ENCODE measurements around the gene PDE2A.
A peak's percentile ranks its signal among the peaks of the same experiment; 100 is the strongest.

Gene PDE2A

GRCh38 chr11:72591785-72592502, 82.3 kb downstream of the PDE2A start:
- H3K4me3 ChIP-seq (ENCODE audit: low read length): no peak overlapping the region
- H3K4me1 ChIP-seq (ENCODE audit: control insufficient read depth, insufficient read depth, low read length): no peaks in the 10 kb centered on the region
- H3K9me3 ChIP-seq (ENCODE audit: control insufficient read depth, low read length): no peaks in the 10 kb centered on the region
- no peak overlapping the region for H3K9ac ChIP-seq (ENCODE audit: low read length)
- H3K36me3 ChIP-seq (ENCODE audit: control insufficient read depth, insufficient read depth, low read length, severe bottlenecking): no peaks in the 10 kb centered on the region
- peaks cover 96% of the 10 kb centered on the region for H3K27me3 ChIP-seq (replicated peaks; ENCODE audit: control insufficient read depth, insufficient read depth, low read length)
- DNase-seq (ENCODE audit: low read depth): no peak

- H3K9me3 ChIP-seq (ENCODE audit: control insufficient read depth, low read length): no peaks in the 10 kb centered on the region
- H3K4me1 ChIP-seq (ENCODE audit: control insufficient read depth, insufficient read depth, low read length): no peaks in the 10 kb centered on the region
- no peak overlapping the region for H3K9ac ChIP-seq (ENCODE audit: low read length)
- H3K4me3 ChIP-seq (ENCODE audit: low read length): no peak overlapping the region
- no peaks in the 10 kb centered on the region for H3K36me3 ChIP-seq (ENCODE audit: control insufficient read depth, insufficient read depth, low read length, severe bottlenecking)
- H3K27me3 ChIP-seq (replicated peaks; ENCODE audit: control insufficient read depth, insufficient read depth, low read length): peaks cover 96% of the 10 kb centered on the region
- DNase-seq (ENCODE audit: low read depth): no peak
These were observed 83.2 kb downstream of the PDE2A start for GRCh38 chr11:72591023-72591422.

- H3K4me3 ChIP-seq (ENCODE audit: low read length): no peak overlapping the region
- no peaks in the 10 kb centered on the region for H3K9me3 ChIP-seq (ENCODE audit: control insufficient read depth, low read length)
- DNase-seq (ENCODE audit: low read depth): peak; percentile 36
These were observed 84.1 kb downstream of the PDE2A start for GRCh38 chr11:72589802-72590761.

GRCh38 chr11:72588421-72589410, 85.5 kb downstream of the PDE2A start:
- Histone ChIP-seq H3K4me1 (ENCODE audit: control insufficient read depth, insufficient read depth, low read length) (no peaks in the 10 kb centered on the region), H3K27me3 (replicated peaks; ENCODE audit: control insufficient read depth, insufficient read depth, low read length) (peaks cover 92% of the 10 kb centered on the region), H3K36me3 (ENCODE audit: control insufficient read depth, insufficient read depth, low read length, severe bottlenecking) (no peaks in the 10 kb centered on the region), H3K9me3 (ENCODE audit: control insufficient read depth, low read length) (no peaks in the 10 kb centered on the region), H3K4me3 (ENCODE audit: low read length) (no peak overlapping the region), H3K9ac (ENCODE audit: low read length) (no peak overlapping the region)
- DNase-seq (ENCODE audit: low read depth): no peak

More at GRCh38 chr11:72589802-72590761, 84.1 kb downstream of the PDE2A start:
- Histone ChIP-seq H3K36me3 (ENCODE audit: control insufficient read depth, insufficient read depth, low read length, severe bottlenecking) (no peaks in the 10 kb centered on the region), H3K9ac (ENCODE audit: low read length) (no peak overlapping the region), H3K27me3 (replicated peaks; ENCODE audit: control insufficient read depth, insufficient read depth, low read length) (peaks cover 98% of the 10 kb centered on the region), H3K4me1 (ENCODE audit: control insufficient read depth, insufficient read depth, low read length) (no peaks in the 10 kb centered on the region)

GRCh38 chr11:72587696-72588095, 86.5 kb downstream of the PDE2A start:
- Histone ChIP-seq H3K4me3 (ENCODE audit: low read length) (no peak overlapping the region), H3K9me3 (ENCODE audit: control insufficient read depth, low read length) (no peaks in the 10 kb centered on the region), H3K27me3 (replicated peaks; ENCODE audit: control insufficient read depth, insufficient read depth, low read length) (peaks cover 93% of the 10 kb centered on the region), H3K36me3 (ENCODE audit: control insufficient read depth, insufficient read depth, low read length, severe bottlenecking) (no peaks in the 10 kb centered on the region), H3K4me1 (ENCODE audit: control insufficient read depth, insufficient read depth, low read length) (no peaks in the 10 kb centered on the region), H3K9ac (ENCODE audit: low read length) (no peak overlapping the region)
- no peak for DNase-seq (ENCODE audit: low read depth)

- Histone ChIP-seq H3K27me3 (replicated peaks; ENCODE audit: control insufficient read depth, insufficient read depth, low read length) (peaks cover 93% of the 10 kb centered on the region), H3K9ac (ENCODE audit: low read length) (no peak overlapping the region), H3K4me1 (ENCODE audit: control insufficient read depth, insufficient read depth, low read length) (no peaks in the 10 kb centered on the region), H3K4me3 (ENCODE audit: low read length) (no peak overlapping the region), H3K36me3 (ENCODE audit: control insufficient read depth, insufficient read depth, low read length, severe bottlenecking) (no peaks in the 10 kb centered on the region), H3K9me3 (ENCODE audit: control insufficient read depth, low read length) (no peaks in the 10 kb centered on the region)
- no peak for DNase-seq (ENCODE audit: low read depth)
These were observed 87.7 kb downstream of the PDE2A start for GRCh38 chr11:72586321-72587090.

GRCh38 chr11:72585762-72586311, 88.4 kb downstream of the PDE2A start:
- Histone ChIP-seq H3K4me3 (ENCODE audit: low read length) (no peak overlapping the region), H3K9ac (ENCODE audit: low read length) (no peak overlapping the region), H3K27me3 (replicated peaks; ENCODE audit: control insufficient read depth, insufficient read depth, low read length) (peaks cover 92% of the 10 kb centered on the region), H3K9me3 (ENCODE audit: control insufficient read depth, low read length) (no peaks in the 10 kb centered on the region), H3K4me1 (ENCODE audit: control insufficient read depth, insufficient read depth, low read length) (no peaks in the 10 kb centered on the region), H3K36me3 (ENCODE audit: control insufficient read depth, insufficient read depth, low read length, severe bottlenecking) (no peaks in the 10 kb centered on the region)
- peak; percentile 81 for DNase-seq (ENCODE audit: low read depth)

GRCh38 chr11:72584939-72585597, 89.2 kb downstream of the PDE2A start:
- DNase-seq (ENCODE audit: low read depth): no peak
- Histone ChIP-seq H3K4me1 (ENCODE audit: control insufficient read depth, insufficient read depth, low read length) (no peaks in the 10 kb centered on the region), H3K9ac (ENCODE audit: low read length) (no peak overlapping the region), H3K4me3 (ENCODE audit: low read length) (no peak overlapping the region), H3K9me3 (ENCODE audit: control insufficient read depth, low read length) (no peaks in the 10 kb centered on the region), H3K36me3 (ENCODE audit: control insufficient read depth, insufficient read depth, low read length, severe bottlenecking) (no peaks in the 10 kb centered on the region), H3K27me3 (replicated peaks; ENCODE audit: control insufficient read depth, insufficient read depth, low read length) (peaks cover 92% of the 10 kb centered on the region)

GRCh38 chr11:72584293-72584938, 89.8 kb downstream of the PDE2A start:
- no peaks in the 10 kb centered on the region for H3K36me3 ChIP-seq (ENCODE audit: control insufficient read depth, insufficient read depth, low read length, severe bottlenecking)
- peak; percentile 16 for DNase-seq (ENCODE audit: low read depth)
- no peaks in the 10 kb centered on the region for H3K4me1 ChIP-seq (ENCODE audit: control insufficient read depth, insufficient read depth, low read length)
- H3K4me3 ChIP-seq (ENCODE audit: low read length): no peak overlapping the region
- H3K9ac ChIP-seq (ENCODE audit: low read length): no peak overlapping the region
- H3K9me3 ChIP-seq (ENCODE audit: control insufficient read depth, low read length): no peaks in the 10 kb centered on the region
- peaks cover 92% of the 10 kb centered on the region for H3K27me3 ChIP-seq (replicated peaks; ENCODE audit: control insufficient read depth, insufficient read depth, low read length)
